ENCODE results near the gene MLYCD. TPM values are rescaled to one million over a fixed set of nuclear protein-coding genes. Genes with fewer than 3 reads are reported as not detected.
"Not testable (repeated sequence)": the region's sequence is repeated elsewhere in the genome, so short reads cannot be mapped to it uniquely, and the experiment has no call there.

MLYCD gene
- total RNA-seq, 1 donor from 2014 or later, result 9.4 TPM

GRCh38 chr16:83949724-83950001 lies 50.7 kb downstream of the MLYCD start:
- H3K27me3 Mint-ChIP-seq, result peaks cover 7% of the 10 kb centered on the region
- no peak for DNase-seq (ENCODE audit: low spot score, unreplicated experiment)
- no peak overlapping the region for H3K4me3 Mint-ChIP-seq (ENCODE audit: low read depth)
- H3K4me1 Mint-ChIP-seq (ENCODE audit: low read depth), result peaks cover 22% of the 10 kb centered on the region
- H3K36me3 Mint-ChIP-seq (ENCODE audit: insufficient read depth), result no peaks in the 10 kb centered on the region
- H3K9me3 Mint-ChIP-seq (ENCODE audit: low read depth), result no peaks in the 10 kb centered on the region
- no peak overlapping the region for H3K27ac Mint-ChIP-seq
- TF ChIP-seq, protein P1, sequence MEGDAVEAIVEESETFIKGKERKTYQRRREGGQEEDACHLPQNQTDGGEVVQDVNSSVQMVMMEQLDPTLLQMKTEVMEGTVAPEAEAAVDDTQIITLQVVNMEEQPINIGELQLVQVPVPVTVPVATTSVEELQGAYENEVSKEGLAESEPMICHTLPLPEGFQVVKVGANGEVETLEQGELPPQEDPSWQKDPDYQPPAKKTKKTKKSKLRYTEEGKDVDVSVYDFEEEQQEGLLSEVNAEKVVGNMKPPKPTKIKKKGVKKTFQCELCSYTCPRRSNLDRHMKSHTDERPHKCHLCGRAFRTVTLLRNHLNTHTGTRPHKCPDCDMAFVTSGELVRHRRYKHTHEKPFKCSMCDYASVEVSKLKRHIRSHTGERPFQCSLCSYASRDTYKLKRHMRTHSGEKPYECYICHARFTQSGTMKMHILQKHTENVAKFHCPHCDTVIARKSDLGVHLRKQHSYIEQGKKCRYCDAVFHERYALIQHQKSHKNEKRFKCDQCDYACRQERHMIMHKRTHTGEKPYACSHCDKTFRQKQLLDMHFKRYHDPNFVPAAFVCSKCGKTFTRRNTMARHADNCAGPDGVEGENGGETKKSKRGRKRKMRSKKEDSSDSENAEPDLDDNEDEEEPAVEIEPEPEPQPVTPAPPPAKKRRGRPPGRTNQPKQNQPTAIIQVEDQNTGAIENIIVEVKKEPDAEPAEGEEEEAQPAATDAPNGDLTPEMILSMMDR (IDR thresholded peaks at IDR 0.05; ENCODE audit: unreplicated experiment), result no peak

GRCh38 chr16:83950862-83951399 lies 52.0 kb downstream of the MLYCD start:
- not testable (repeated sequence) for H3K4me3 Mint-ChIP-seq (ENCODE audit: low read depth); DNase-seq (ENCODE audit: low spot score, unreplicated experiment); H3K36me3 Mint-ChIP-seq (ENCODE audit: insufficient read depth); H3K27me3 Mint-ChIP-seq; H3K27ac Mint-ChIP-seq; H3K9me3 Mint-ChIP-seq (ENCODE audit: low read depth)
- H3K4me1 Mint-ChIP-seq (ENCODE audit: low read depth), result peaks cover 20% of the 10 kb centered on the region

DNA sequence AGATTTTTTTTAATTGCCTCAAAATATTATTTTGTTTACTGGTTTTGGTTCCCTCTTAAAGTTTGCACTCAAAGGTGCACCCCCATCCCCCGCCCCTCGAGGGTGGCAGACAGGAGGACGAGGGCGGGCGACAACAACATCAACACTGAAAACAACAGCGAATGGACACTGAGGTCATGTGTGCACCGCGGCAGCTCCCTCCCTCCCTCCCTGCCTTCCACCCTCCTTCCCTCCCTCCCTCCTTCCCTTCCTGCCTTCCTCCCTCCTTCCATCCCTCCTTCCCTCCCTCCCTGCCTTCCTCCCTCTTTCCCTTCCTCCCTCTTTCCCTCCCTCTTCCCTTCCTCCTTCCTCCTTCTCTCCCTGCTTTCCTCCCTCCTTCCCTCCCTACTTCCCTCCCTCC lies 52.6 kb downstream of the MLYCD start:
- peaks cover 7% of the 10 kb centered on the region for H3K27me3 Mint-ChIP-seq
- TF ChIP-seq, protein P1 (IDR thresholded peaks at IDR 0.05; ENCODE audit: unreplicated experiment), result no peak
- H3K9me3 Mint-ChIP-seq (ENCODE audit: low read depth), result no peaks in the 10 kb centered on the region
- no peaks in the 10 kb centered on the region for H3K36me3 Mint-ChIP-seq (ENCODE audit: insufficient read depth)
- no peak overlapping the region for H3K27ac Mint-ChIP-seq
- H3K4me3 Mint-ChIP-seq (ENCODE audit: low read depth), result no peak overlapping the region
- H3K4me1 Mint-ChIP-seq (ENCODE audit: low read depth), result peaks cover 19% of the 10 kb centered on the region
- no peak for DNase-seq (ENCODE audit: low spot score, unreplicated experiment)

- Mint-ChIP-seq H3K4me1 (ENCODE audit: low read depth) (peaks cover 11% of the 10 kb centered on the region), H3K4me3 (ENCODE audit: low read depth) (no peak overlapping the region), H3K27ac (peak overlapping the region; percentile 59), H3K9me3 (ENCODE audit: low read depth) (no peaks in the 10 kb centered on the region), H3K36me3 (ENCODE audit: insufficient read depth) (no peaks in the 10 kb centered on the region), H3K27me3 (peaks cover 7% of the 10 kb centered on the region)
- TF ChIP-seq, protein P1 (IDR thresholded peaks at IDR 0.05; ENCODE audit: unreplicated experiment), result no peak
- no peak for DNase-seq (ENCODE audit: low spot score, unreplicated experiment)
These were observed 53.6 kb downstream of the MLYCD start for GRCh38 chr16:83952587-83952939.

- H3K4me3 Mint-ChIP-seq (ENCODE audit: low read depth), result peak within 1 kb of the TSS; percentile 55
- H3K36me3 Mint-ChIP-seq (ENCODE audit: insufficient read depth), result no peaks in the 10 kb centered on the region
- peak within 1 kb of the TSS; percentile 87 for H3K27ac Mint-ChIP-seq
- H3K9me3 Mint-ChIP-seq (ENCODE audit: low read depth), result no peaks in the 10 kb centered on the region
- DNase-seq (ENCODE audit: low spot score, unreplicated experiment), result no peak
- H3K27me3 Mint-ChIP-seq, result peaks cover 7% of the 10 kb centered on the region
- TF ChIP-seq, protein P1 (IDR thresholded peaks at IDR 0.05; ENCODE audit: unreplicated experiment), result no peak
- peaks cover 11% of the 10 kb centered on the region for H3K4me1 Mint-ChIP-seq (ENCODE audit: low read depth)
These were observed 54.3 kb downstream of the MLYCD start, which contains the start of gene OSGIN1 for GRCh38 chr16:83952940-83953795. Gene OSGIN1 (plus strand): TSS chr16:83953240. CDS start chr16:83957672, 4,432 bp downstream.

All from progenitor cell of endocrine pancreas (in vitro differentiated cells).